WTC11 (cell line): ENCODE data around the gene RIMS4. TPM values are rescaled to one million over a fixed set of nuclear protein-coding genes. Genes with fewer than 3 reads are reported as not detected.

Experiments used
- ATAC-seq: fragments of 200-7000 bp; cut with Tn5 transposase; 2 replicates; pipeline ENCODE4 v1.10.0; 2021; ENCODE audit warnings: mild to moderate bottlenecking, moderate library complexity
- CTCF ChIA-PET: fragments of 300-600 bp; sonication (Branson Sonifier 250); formaldehyde crosslinking; loops from one replicate; lab custom pipeline; 2021; ENCODE audit warnings: antibody characterized with exemption; lab: Charles Lee
- POLR2A ChIA-PET: fragments of 350-600 bp; sonication (Branson Sonifier 250); formaldehyde crosslinking; loops from one replicate; lab custom pipeline; 2021; ENCODE audit warnings: antibody characterized with exemption; lab: Charles Lee
- DNase-seq: peaks from one replicate; pipeline ENCODE4 v3.0.0; 2021; ENCODE audit warnings: low spot score
- H3K27ac Mint-ChIP-seq: 2 replicates; pipeline ENCODE4 v1.8.0; 2021; ENCODE audit warnings: mixed read lengths
- H3K27me3 Mint-ChIP-seq: 2 replicates; pipeline ENCODE4 v1.8.0; 2021; ENCODE audit warnings: low read depth, mild to moderate bottlenecking, moderate library complexity, mixed read lengths
- H3K36me3 Mint-ChIP-seq: 2 replicates; pipeline ENCODE4 v1.8.0; 2021; ENCODE audit warnings: mixed read lengths
- H3K4me1 Mint-ChIP-seq: 2 replicates; pipeline ENCODE4 v1.8.0; 2022; ENCODE audit warnings: mixed read lengths
- H3K4me3 Mint-ChIP-seq: 2 replicates; pipeline ENCODE4 v1.8.0; 2021; ENCODE audit warnings: mild to moderate bottlenecking, moderate library complexity, mixed read lengths
- H3K9me3 Mint-ChIP-seq: 2 replicates; pipeline ENCODE4 v1.8.0; 2021; ENCODE audit warnings: mixed read lengths
- CREB1 ChIP-seq: sonication (generic); formaldehyde crosslinking; IDR thresholded peaks from 2 replicates; pipeline ENCODE4 v1.8.0; 2023; ENCODE audit warnings: mild to moderate bottlenecking, missing genetic modification reagents
- GTF2I ChIP-seq: fragments of 250-450 bp; sonication (Bioruptor Pico); conservative IDR thresholded peaks from 2 replicates; pipeline ENCODE4 v1.4.0; 2021; ENCODE audit warnings: mild to moderate bottlenecking
- JAZF1 ChIP-seq: fragments of 250-450 bp; sonication (Bioruptor Pico); IDR thresholded peaks from 2 replicates; pipeline ENCODE4 v1.9.0; 2021; ENCODE audit warnings: moderate library complexity, mild to moderate bottlenecking, inconsistent platforms
- NFE2L1 ChIP-seq: sonication (generic); formaldehyde crosslinking; IDR thresholded peaks from 2 replicates; pipeline ENCODE4 v1.8.1; 2023; ENCODE audit warnings: missing genetic modification reagents
- PRRX2 ChIP-seq: fragments of 250-450 bp; sonication (Bioruptor Pico); IDR thresholded peaks from 2 replicates; pipeline ENCODE4 v1.8.0; 2021; ENCODE audit warnings: mild to moderate bottlenecking
- RORB ChIP-seq: fragments of 250-450 bp; sonication (Bioruptor Pico); IDR thresholded peaks from 2 replicates; pipeline ENCODE4 v1.9.0; 2021; ENCODE audit warnings: mild to moderate bottlenecking
- SP1 ChIP-seq: sonication (generic); formaldehyde crosslinking; conservative IDR thresholded peaks from 2 replicates; pipeline ENCODE4 v1.8.1; 2022; ENCODE audit warnings: missing genetic modification reagents
- ZNF423 ChIP-seq: fragments of 250-450 bp; sonication (Bioruptor Pico); IDR thresholded peaks from 2 replicates; pipeline ENCODE4 v2.1.2; 2022; ENCODE audit warnings: mild to moderate bottlenecking, moderate library complexity
- ZNF425 ChIP-seq: fragments of 250-450 bp; sonication (Bioruptor Pico); conservative IDR thresholded peaks from 2 replicates; pipeline ENCODE4 v1.9.0; 2021; ENCODE audit warnings: mild to moderate bottlenecking
- total RNA-seq: library from RNA; stranded (reverse); gene quantifications from 3 replicates; pipeline ENCODE4 v1.2.3, GENCODE V29; 2021
- TF ChIP-seq, protein P1 (sequence below): sonication (generic); formaldehyde crosslinking; conservative IDR thresholded peaks from 2 replicates; pipeline ENCODE4 v1.8.1; 2022; ENCODE audit warnings: mild to moderate bottlenecking, missing genetic modification reagents
- TF ChIP-seq, protein P2 (sequence below): sonication (generic); formaldehyde crosslinking; IDR thresholded peaks from 2 replicates; pipeline ENCODE4 v1.8.1; 2023; ENCODE audit warnings: mild to moderate bottlenecking, missing genetic modification reagents
- TF ChIP-seq, protein P3 (sequence below): sonication (generic); formaldehyde crosslinking; IDR thresholded peaks from 2 replicates; pipeline ENCODE4 v1.8.1; 2023; ENCODE audit warnings: mild to moderate bottlenecking, missing genetic modification reagents, moderate library complexity

Gene RIMS4
- total RNA-seq, 1 experiment from 2014 or later = 24.8 TPM

DNA sequence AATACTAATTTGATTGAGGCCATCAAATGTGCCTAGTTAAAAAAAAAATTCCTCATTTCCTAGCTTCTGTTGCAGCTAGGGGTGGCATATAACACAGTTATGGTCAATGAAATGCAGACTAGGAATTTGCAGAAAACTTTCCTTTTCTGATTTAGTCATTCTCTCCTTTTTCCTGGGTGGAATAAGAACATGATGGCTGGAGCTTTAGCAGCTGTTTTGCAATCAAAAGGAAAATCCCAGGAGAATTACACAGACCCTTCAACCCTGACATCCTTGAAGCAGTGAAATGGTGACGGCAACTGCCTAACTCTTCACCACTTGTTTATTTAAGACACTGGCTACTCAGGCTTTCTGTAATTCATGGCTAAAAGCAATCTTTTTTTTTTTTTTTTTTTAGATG lies 23.1 kb upstream of the RIMS4 start:
- DNase-seq (no peak), ATAC-seq (no peak)
- H3K4me3 Mint-ChIP-seq = no peak overlapping the region
- H3K27ac Mint-ChIP-seq = no peak overlapping the region
- H3K27me3 Mint-ChIP-seq = peaks cover 7% of the 10 kb centered on the region
- peaks cover 14% of the 10 kb centered on the region for H3K9me3 Mint-ChIP-seq
- H3K36me3 Mint-ChIP-seq = peaks cover 3% of the 10 kb centered on the region; the same call in 1 of the 2 replicates
- TF ChIP-seq GTF2I (peak; percentile 63; the same call in 1 of the 2 replicates), RORB (CRISPR knock-in tag) (no peak)
- no peaks in the 10 kb centered on the region for H3K4me1 Mint-ChIP-seq
- ChIA-PET CTCF (interaction anchor here (0.7 to 1.4 kb wide), 3 partner anchors 48 to 86 kb away, joined by 3 to 5 read pairs (median 3); no protein-coding TSS in a partner anchor), POLR2A (interaction anchor here (0.7 kb wide), 1 partner anchor 35 kb away, joined by 3 read pairs; no protein-coding TSS in a partner anchor)

GRCh38 chr20:44832724-44833123 lies 22.4 kb upstream of the RIMS4 start:
- no peak overlapping the region for H3K27ac Mint-ChIP-seq
- no peak overlapping the region for H3K4me3 Mint-ChIP-seq
- POLR2A ChIA-PET = no interaction called here
- peaks cover 3% of the 10 kb centered on the region; the same call in 1 of the 2 replicates for H3K36me3 Mint-ChIP-seq
- TF ChIP-seq ZNF425 = no peak
- TF ChIP-seq JAZF1 (CRISPR knock-in tag) = no peak
- no peak for TF ChIP-seq CREB1 (CRISPR knock-in tag)
- TF ChIP-seq SP1 (CRISPR knock-in tag) = no peak
- TF ChIP-seq, all 79 proteins: peak for 0
- DNase-seq (no peak), ATAC-seq (no peak; the same call in 1 of the 2 replicates)
- H3K27me3 Mint-ChIP-seq = peaks cover 7% of the 10 kb centered on the region
- CTCF ChIA-PET = interaction anchor here (0.9 to 1.4 kb wide), 3 partner anchors 15 to 86 kb away, joined by 3 to 5 read pairs (median 3); no protein-coding TSS in a partner anchor
- H3K4me1 Mint-ChIP-seq = peaks cover 4% of the 10 kb centered on the region
- peaks cover 11% of the 10 kb centered on the region for H3K9me3 Mint-ChIP-seq

DNA sequence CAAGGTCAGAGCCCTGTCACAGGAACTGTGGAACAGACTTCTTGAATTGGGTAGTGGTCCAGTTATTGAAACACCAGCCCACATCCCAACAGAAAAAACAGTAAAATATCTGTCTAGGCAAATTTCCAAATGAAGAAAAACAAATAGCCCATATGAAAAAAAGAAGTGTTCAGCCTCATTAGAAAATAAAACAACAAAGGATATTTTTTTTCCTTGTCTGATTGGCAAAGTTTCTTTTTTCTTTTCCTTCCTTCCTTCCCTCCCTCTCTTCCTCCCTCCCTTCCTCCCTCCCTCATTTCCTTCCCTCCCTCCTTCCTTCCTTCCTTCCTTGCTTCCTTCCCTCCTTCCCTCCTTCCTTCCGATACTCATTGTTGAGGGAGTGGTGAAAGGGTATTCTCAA lies 20.6 kb upstream of the RIMS4 start:
- H3K4me1 Mint-ChIP-seq = peaks cover 12% of the 10 kb centered on the region
- peaks cover 17% of the 10 kb centered on the region for H3K9me3 Mint-ChIP-seq
- ATAC-seq = no peak
- TF ChIP-seq ZNF423 (CRISPR knock-in tag) (no peak), NFE2L1 (CRISPR knock-in tag) (no peak)
- TF ChIP-seq, protein P1, sequence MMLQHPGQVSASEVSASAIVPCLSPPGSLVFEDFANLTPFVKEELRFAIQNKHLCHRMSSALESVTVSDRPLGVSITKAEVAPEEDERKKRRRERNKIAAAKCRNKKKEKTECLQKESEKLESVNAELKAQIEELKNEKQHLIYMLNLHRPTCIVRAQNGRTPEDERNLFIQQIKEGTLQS (CRISPR knock-in tag) = no peak
- H3K36me3 Mint-ChIP-seq = peaks cover 7% of the 10 kb centered on the region
- POLR2A ChIA-PET = no interaction called here
- H3K27me3 Mint-ChIP-seq = peaks cover 7% of the 10 kb centered on the region
- H3K27ac Mint-ChIP-seq = no peak overlapping the region
- CTCF ChIA-PET = interaction anchor here (0.8 kb wide), 1 partner anchor 83 kb away, joined by 3 read pairs; no protein-coding TSS in a partner anchor
- H3K4me3 Mint-ChIP-seq = no peak overlapping the region
- no peak for DNase-seq

DNA sequence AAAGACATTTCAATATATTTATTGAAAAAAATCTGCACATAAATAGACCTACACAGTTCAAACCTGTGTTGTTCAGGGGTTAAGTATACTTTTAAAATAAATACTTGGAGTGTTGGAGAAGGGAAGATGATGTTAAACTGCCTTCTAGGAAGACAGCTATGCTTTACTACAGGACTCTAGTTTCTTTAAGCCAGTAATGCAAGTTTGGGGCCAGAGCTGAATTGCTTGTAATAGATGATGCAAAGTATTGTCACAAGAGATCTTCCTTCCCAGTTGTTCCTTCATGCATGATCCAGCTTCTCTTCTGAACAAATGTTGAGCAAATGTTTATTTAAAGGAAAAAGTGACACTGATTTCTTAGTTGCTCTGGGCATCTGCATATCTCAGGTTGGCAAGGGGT lies 20.2 kb upstream of the RIMS4 start:
- Mint-ChIP-seq H3K4me1 (peaks cover 12% of the 10 kb centered on the region), H3K27ac (no peak overlapping the region), H3K4me3 (no peak overlapping the region), H3K9me3 (peaks cover 17% of the 10 kb centered on the region), H3K27me3 (peaks cover 7% of the 10 kb centered on the region), H3K36me3 (peaks cover 7% of the 10 kb centered on the region)
- no peak for TF ChIP-seq JAZF1 (CRISPR knock-in tag)
- TF ChIP-seq PRRX2 (CRISPR knock-in tag) = no peak
- TF ChIP-seq, protein P2, sequence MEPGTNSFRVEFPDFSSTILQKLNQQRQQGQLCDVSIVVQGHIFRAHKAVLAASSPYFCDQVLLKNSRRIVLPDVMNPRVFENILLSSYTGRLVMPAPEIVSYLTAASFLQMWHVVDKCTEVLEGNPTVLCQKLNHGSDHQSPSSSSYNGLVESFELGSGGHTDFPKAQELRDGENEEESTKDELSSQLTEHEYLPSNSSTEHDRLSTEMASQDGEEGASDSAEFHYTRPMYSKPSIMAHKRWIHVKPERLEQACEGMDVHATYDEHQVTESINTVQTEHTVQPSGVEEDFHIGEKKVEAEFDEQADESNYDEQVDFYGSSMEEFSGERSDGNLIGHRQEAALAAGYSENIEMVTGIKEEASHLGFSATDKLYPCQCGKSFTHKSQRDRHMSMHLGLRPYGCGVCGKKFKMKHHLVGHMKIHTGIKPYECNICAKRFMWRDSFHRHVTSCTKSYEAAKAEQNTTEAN (CRISPR knock-in tag) = no peak
- TF ChIP-seq, protein P3, sequence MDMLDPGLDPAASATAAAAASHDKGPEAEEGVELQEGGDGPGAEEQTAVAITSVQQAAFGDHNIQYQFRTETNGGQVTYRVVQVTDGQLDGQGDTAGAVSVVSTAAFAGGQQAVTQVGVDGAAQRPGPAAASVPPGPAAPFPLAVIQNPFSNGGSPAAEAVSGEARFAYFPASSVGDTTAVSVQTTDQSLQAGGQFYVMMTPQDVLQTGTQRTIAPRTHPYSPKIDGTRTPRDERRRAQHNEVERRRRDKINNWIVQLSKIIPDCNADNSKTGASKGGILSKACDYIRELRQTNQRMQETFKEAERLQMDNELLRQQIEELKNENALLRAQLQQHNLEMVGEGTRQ (CRISPR knock-in tag) = no peak
- ATAC-seq = no peak
- CTCF ChIA-PET = no interaction called here
- no peak for DNase-seq
- POLR2A ChIA-PET = no interaction called here
